SKM-1 treated with dmso at 0.1 percent for 144 hours (cell line): ENCODE results near the gene VAC14.
"Not testable (repeated sequence)": the region's sequence is repeated elsewhere in the genome, so short reads cannot be mapped to it uniquely, and the experiment has no call there.

Source experiments
- DNase-seq: peaks from one replicate; lab custom pipeline; 2025; ENCODE audit not compliant: unreplicated experiment; lab: John Stamatoyannopoulos, UW

Gene VAC14

DNA sequence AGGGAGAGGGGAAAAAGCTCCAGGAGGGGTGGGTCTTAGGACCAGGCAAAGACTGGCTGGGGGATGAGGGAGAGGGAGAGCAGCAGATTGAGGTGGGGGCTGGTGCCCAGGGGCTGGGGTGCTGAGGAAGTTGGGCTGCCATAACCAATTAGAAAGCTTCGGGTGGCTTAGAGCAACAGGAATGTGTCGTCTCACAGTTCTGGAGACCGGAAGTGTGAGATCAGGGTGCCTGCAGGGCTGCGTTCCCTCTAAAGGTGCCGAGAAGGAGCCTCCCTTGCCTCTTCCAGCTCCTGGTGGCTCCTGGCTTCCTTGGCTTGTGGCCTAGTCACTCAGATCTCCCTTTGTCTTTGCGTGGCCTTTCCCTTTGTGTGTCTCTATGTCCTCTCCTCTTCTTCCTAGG lies 152.4 kb downstream of the VAC14 start:
- DNase-seq: no peak

DNA sequence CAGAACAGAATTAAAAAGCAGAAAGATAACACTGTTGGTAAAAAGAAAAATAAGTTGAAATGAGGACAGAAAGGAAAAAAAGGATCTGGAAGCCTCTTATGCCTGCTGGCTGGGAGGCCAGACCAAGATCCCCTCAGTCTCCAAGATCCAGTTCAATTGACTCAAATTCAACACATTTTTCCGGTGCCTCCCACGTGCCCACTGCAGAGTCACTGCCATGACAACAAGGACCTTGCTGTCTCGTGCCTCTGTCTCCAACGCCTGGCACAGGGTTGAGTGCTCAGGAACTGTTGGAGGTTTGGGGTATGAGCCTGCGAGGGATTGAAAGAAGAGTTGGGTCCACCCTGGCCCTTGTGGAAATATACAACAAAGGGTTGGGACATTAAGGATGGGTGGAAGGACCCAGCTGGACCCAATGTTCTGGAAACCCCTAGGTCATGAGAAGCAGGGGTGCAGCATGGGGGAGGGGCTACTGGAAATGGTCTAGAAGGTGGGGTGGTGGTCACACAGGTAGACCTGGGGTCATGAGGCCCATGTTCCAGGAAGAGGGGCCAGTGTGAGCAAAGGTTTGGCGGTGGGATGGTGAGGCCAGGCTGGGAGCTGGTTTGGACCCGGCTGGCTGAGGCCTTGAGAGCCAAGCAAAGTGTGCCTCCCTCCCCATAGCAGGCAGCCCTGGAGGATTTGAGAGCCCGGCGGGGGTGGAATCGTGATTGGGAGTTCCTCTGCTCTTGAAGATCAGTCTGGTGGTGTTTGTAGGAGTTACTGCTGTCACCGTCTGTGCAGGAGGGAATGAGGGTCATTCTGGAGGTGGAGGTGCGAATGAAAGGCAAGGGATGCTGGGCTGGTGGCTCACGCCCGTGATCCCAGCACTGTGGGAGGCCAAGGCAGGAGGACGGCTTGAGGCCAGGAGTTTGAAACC lies 153.3 kb downstream of the VAC14 start:
- DNase-seq: no peak

GRCh38 chr16:70646260-70647241 lies 154.4 kb downstream of the VAC14 start, which contains the start of gene IL34:
Gene IL34 (plus strand): TSS chr16:70646559. CDS start chr16:70646948, 389 bp downstream.
- no peak for DNase-seq

DNA sequence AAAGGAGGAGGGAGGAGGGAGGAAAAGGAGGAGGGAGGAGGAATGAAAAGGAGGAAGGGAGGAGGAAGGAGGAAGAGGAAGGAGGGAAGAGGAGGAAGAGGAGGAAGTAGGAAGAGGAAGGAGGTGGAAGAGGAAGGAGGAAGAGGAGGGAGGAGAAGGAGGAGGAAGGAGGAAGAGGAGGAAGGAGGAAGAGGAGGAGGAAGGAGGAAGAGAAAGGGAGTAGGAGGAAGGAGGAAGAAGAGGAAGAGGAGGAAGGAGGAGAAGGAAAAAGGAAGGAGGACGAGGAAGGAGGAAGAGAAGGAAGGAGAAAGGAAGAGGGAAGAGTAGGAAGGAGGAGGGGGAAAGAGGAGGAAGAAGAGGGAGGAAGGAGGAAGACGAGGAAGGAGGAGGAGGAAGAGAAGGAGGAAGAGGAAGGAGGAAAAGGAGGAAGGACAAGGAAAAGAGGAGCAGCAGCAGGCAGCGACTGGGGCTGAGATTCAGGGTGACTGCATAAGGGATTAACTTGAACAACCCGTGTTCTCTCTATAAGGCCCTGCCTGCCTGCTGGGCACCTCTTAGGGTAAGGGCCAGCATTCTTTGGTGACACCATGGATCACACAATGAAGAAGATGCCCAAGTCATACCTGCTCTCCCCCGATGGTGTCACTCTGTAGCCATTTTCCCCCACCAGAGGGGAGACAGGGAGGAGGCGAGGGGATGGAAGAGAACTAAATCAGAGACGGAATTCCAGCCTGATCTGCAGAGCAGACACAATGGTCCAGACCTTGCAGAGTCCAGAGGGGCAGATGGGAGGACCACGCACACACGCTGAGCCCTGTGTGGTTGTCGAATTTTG lies 156.0 kb downstream of the VAC14 start:
- DNase-seq: no peak

DNA sequence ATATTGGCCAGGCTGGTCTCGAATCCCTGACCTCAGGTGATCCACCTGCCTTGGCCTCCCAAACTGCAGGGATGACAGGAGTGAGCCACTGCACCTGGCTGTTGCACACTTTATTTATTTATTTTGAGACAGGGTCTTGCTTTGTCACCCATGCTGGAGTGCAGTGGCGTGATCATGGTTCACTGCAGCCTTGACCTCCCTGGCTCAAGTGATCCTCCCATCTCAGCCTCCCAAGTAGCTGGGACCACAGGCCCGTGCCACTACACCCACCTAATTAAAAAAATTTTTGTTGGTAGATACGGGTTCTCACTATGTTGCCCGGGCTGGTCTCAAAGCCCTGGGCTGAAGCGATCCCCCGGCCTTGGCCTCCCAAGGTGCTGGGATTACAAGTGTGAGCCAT lies 157.7 kb downstream of the VAC14 start:
- DNase-seq: not testable (repeated sequence)

- DNase-seq: no peak
Observed at GRCh38 chr16:70642633-70643032, 158.3 kb downstream of the VAC14 start.

DNA sequence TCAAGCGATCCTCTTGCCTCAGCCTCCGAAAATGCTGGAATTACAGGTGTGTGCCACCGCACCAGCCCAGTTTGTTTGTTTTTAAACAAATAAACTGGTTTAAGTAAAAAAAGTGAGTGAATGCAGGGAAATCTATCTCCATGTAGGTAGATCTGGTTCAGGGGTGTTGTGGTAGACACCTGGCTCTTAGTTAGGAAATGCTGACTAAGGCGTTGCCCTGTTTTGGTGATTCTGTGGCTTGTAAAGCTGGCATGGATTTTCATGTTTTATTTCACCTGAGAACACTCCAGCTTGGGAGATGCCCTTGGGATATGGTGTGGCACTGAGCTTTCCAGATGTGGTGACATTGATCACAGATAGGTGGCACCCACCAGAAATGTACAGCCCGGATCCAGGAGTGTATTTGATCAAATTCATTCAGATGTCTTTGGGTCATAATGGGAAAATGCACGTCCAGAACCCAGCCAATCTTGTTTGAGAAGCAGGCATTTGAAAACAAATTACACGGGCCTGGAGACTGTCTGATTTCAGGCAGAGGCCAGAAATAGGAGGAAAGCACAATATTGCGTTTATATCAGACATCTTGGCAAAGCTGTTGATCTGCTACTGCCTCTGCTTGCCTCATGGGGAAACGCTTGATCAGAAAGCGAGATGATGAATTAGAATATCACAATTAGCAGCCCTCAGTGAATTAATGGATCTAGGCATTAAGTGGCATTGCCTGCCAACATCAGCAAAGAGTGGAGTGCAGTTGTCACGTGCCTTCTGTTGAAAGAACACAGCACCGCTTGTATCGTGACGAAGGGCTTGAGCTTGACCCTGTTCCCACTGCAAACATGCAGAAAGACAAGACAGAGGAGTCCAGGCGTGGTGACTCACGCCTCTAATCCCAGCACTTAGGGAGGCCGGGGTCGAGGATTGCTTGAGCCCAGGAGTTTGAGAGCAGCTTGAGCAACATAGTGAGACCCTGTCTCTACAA lies 161.9 kb downstream of the VAC14 start:
- DNase-seq: no peak
